Stimulated activated naive CD4-positive, alpha-beta T cell treated with Interleukin-2 at 50 U/mL for 16 hours (primary cell): ENCODE data around the gene CARMIL1.
"Not testable (repeated sequence)": the region's sequence is repeated elsewhere in the genome, so short reads cannot be mapped to it uniquely, and the experiment has no call there.

Experiments used
- DNase-seq: peaks from one replicate; lab custom pipeline; 2025; lab: John Stamatoyannopoulos, UW

Gene CARMIL1

GRCh38 chr6:25411316-25411950 lies 132.3 kb downstream of the CARMIL1 start:
- DNase-seq: no peak

- no peak for DNase-seq
Measured at GRCh38 chr6:25413207-25413905, 134.2 kb downstream of the CARMIL1 start.

GRCh38 chr6:25414168-25414567 lies 135.0 kb downstream of the CARMIL1 start:
- no peak for DNase-seq

- DNase-seq: no peak
Measured at GRCh38 chr6:25414755-25415154, 135.6 kb downstream of the CARMIL1 start.

- DNase-seq: no peak
Measured at GRCh38 chr6:25415274-25415673, 136.1 kb downstream of the CARMIL1 start.

- DNase-seq: no peak
Measured at GRCh38 chr6:25415701-25416100, 136.5 kb downstream of the CARMIL1 start.

- DNase-seq: no peak
Measured at GRCh38 chr6:25417046-25417605, 138.0 kb downstream of the CARMIL1 start.

GRCh38 chr6:25418454-25419052 lies 139.4 kb downstream of the CARMIL1 start:
- no peak for DNase-seq

GRCh38 chr6:25419879-25420278 lies 140.7 kb downstream of the CARMIL1 start:
- no peak for DNase-seq

GRCh38 chr6:25423358-25423757 lies 144.2 kb downstream of the CARMIL1 start:
- DNase-seq: no peak

GRCh38 chr6:25424303-25424702 lies 145.1 kb downstream of the CARMIL1 start:
- DNase-seq: no peak

- DNase-seq: no peak
Measured at GRCh38 chr6:25427549-25427948, 148.4 kb downstream of the CARMIL1 start.

GRCh38 chr6:25428758-25429317 lies 149.7 kb downstream of the CARMIL1 start:
- DNase-seq: no peak

- DNase-seq: no peak
Measured at GRCh38 chr6:25431306-25431974, 152.3 kb downstream of the CARMIL1 start.

- DNase-seq: no peak
Measured at GRCh38 chr6:25431975-25432307, 152.8 kb downstream of the CARMIL1 start.

GRCh38 chr6:25434921-25435320 lies 155.7 kb downstream of the CARMIL1 start:
- DNase-seq: no peak

GRCh38 chr6:25435416-25435985 lies 156.3 kb downstream of the CARMIL1 start:
- no peak for DNase-seq

GRCh38 chr6:25436760-25437159 lies 157.6 kb downstream of the CARMIL1 start:
- DNase-seq: no peak

- DNase-seq: no peak
Measured at GRCh38 chr6:25439368-25439767, 160.2 kb downstream of the CARMIL1 start.

GRCh38 chr6:25441663-25442270 lies 162.6 kb downstream of the CARMIL1 start:
- DNase-seq: no peak

- DNase-seq: no peak
Measured at GRCh38 chr6:25442898-25443297, 163.7 kb downstream of the CARMIL1 start.

- not testable (repeated sequence) for DNase-seq
Measured at GRCh38 chr6:25444521-25444920, 165.3 kb downstream of the CARMIL1 start.
